Neural cell (in vitro differentiated cells): ENCODE data around the gene CDH12. TPM values are rescaled to one million over a fixed set of nuclear protein-coding genes. Genes with fewer than 3 reads are reported as not detected.
"Not testable (repeated sequence)": the region's sequence is repeated elsewhere in the genome, so short reads cannot be mapped to it uniquely, and the experiment has no call there.

ENCODE experiments used
- H2AFZ ChIP-seq: fragments of 200-600, 300-800 bp; sonication (generic), shearing (Covaris generic); 2 replicates; pipeline ENCODE4 v1.6.0; 2014; ENCODE audit warnings: low read depth, mild to moderate bottlenecking, antibody characterized with exemption, low read length, moderate library complexity
- H3F3A ChIP-seq: fragments of 200-600 bp; shearing (Covaris generic); 2 replicates; pipeline ENCODE4 v1.6.1; 2016; ENCODE audit warnings: mild to moderate bottlenecking, moderate library complexity, mixed read lengths, antibody characterized with exemption, low read length; ENCODE audit not compliant: insufficient read depth, poor library complexity, severe bottlenecking
- H3K27ac ChIP-seq: fragments of 200-600, 300-800 bp; sonication (generic), shearing (Covaris generic); 2 replicates; pipeline ENCODE4 v1.5.1; 2014; ENCODE audit warnings: mild to moderate bottlenecking, low read length, moderate library complexity
- H3K27me3 ChIP-seq: fragments of 300-800, 200-600 bp; sonication (generic), shearing (Covaris generic); 2 replicates; pipeline ENCODE4 v1.6.0; 2014; ENCODE audit warnings: mild to moderate bottlenecking, low read depth, low read length, moderate library complexity; ENCODE audit not compliant: insufficient read depth
- H3K36me3 ChIP-seq: fragments of 300-800, 200-600 bp; sonication (generic), shearing (Covaris generic); 2 replicates; pipeline ENCODE4 v1.5.1; 2014; ENCODE audit warnings: mild to moderate bottlenecking, antibody characterized with exemption, low read length, moderate library complexity; ENCODE audit not compliant: insufficient read depth
- H3K4me2 ChIP-seq: fragments of 300-800, 200-600 bp; sonication (generic), shearing (Covaris generic); 2 replicates; pipeline ENCODE4 v1.6.0; 2014; ENCODE audit warnings: mild to moderate bottlenecking, low read length
- H3K4me3 ChIP-seq: fragments of 300-800, 200-600 bp; sonication (generic), shearing (Covaris generic); 2 replicates; pipeline ENCODE4 v1.5.1; 2014; ENCODE audit warnings: mild to moderate bottlenecking, low read length, moderate library complexity
- H3K79me2 ChIP-seq: fragments of 200-600 bp; shearing (Covaris generic); replicated peaks from 2 replicates; pipeline ENCODE4 v1.6.0; 2014; ENCODE audit warnings: mild to moderate bottlenecking, low read length, moderate library complexity; ENCODE audit not compliant: insufficient read depth
- H3K9ac ChIP-seq: fragments of 300-800, 200-600 bp; sonication (generic), shearing (Covaris generic); 2 replicates; pipeline ENCODE4 v1.6.1; 2016; ENCODE audit warnings: mild to moderate bottlenecking, low read length, mixed read lengths
- H3K9me2 ChIP-seq: fragments of 200-600 bp; shearing (Covaris generic); 2 replicates; pipeline ENCODE4 v1.6.1; 2016; ENCODE audit warnings: mild to moderate bottlenecking, low read length, mixed read lengths; ENCODE audit not compliant: insufficient read depth
- H3K9me3 ChIP-seq: fragments of 200-600, 300-800 bp; sonication (generic), shearing (Covaris generic); 2 replicates; pipeline ENCODE4 v1.6.1; 2016; ENCODE audit warnings: mild to moderate bottlenecking, mixed run types, low read length, moderate library complexity, mixed read lengths
- H4K20me1 ChIP-seq: fragments of 200-600 bp; shearing (Covaris generic); 2 replicates; pipeline ENCODE4 v1.6.1; 2016; ENCODE audit warnings: mild to moderate bottlenecking, mixed run types; ENCODE audit not compliant: insufficient read depth
- polyA plus RNA-seq: library from polyadenylated mRNA; depleted of rRNA; stranded (reverse); fragments of >200 nt; gene quantifications from 2 replicates; pipeline ENCODE4 v1.2.3, GENCODE V29; 2014

Gene CDH12
- polyA plus RNA-seq, 1 donor from 2014 or later: 2.1 TPM

GRCh38 chr5:22187632-22188228 is 665.4 kb downstream of the CDH12 start:
- H3K9me2 ChIP-seq: not testable (repeated sequence)

DNA sequence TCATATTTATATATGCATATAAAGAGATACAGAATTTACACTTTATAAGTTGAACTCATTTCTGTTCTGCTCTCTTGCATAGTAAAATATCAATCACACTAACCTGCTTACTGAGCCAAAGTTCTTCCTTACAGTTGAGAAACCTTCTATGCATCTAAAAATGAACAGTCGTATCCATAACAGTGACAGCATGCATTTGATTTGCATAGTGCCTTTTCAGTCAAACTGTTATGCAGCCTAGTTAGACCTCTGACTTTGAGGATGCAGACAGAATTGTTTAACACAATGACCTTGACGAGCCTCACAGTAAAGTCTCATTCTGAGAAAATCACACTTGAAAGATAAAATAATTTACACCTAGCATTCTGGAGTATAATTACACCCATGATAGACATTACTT is 683.9 kb downstream of the CDH12 start:
- H3K9me2 ChIP-seq, H3K4me2 ChIP-seq, H3K9me3 ChIP-seq, H3K4me3 ChIP-seq, H3K27me3 ChIP-seq, H3F3A ChIP-seq, H3K79me2 ChIP-seq, H4K20me1 ChIP-seq, H3K9ac ChIP-seq, H2AFZ ChIP-seq, H3K27ac ChIP-seq, H3K36me3 ChIP-seq: not testable (repeated sequence)

More at GRCh38 chr5:22187632-22188228, 665.4 kb downstream of the CDH12 start:
- H3K79me2 ChIP-seq, H3K9me3 ChIP-seq, H3K27me3 ChIP-seq, H4K20me1 ChIP-seq, H3F3A ChIP-seq, H3K4me3 ChIP-seq, H3K27ac ChIP-seq, H3K36me3 ChIP-seq, H2AFZ ChIP-seq, H3K4me2 ChIP-seq, H3K9ac ChIP-seq: not testable (repeated sequence)

- H3K4me2 ChIP-seq, H3K9me3 ChIP-seq, H3K27me3 ChIP-seq, H3K9me2 ChIP-seq, H2AFZ ChIP-seq, H3K27ac ChIP-seq, H3K9ac ChIP-seq, H4K20me1 ChIP-seq, H3K4me3 ChIP-seq, H3K36me3 ChIP-seq, H3K79me2 ChIP-seq, H3F3A ChIP-seq: not testable (repeated sequence)
These were observed 684.4 kb downstream of the CDH12 start for GRCh38 chr5:22168704-22169103.

DNA sequence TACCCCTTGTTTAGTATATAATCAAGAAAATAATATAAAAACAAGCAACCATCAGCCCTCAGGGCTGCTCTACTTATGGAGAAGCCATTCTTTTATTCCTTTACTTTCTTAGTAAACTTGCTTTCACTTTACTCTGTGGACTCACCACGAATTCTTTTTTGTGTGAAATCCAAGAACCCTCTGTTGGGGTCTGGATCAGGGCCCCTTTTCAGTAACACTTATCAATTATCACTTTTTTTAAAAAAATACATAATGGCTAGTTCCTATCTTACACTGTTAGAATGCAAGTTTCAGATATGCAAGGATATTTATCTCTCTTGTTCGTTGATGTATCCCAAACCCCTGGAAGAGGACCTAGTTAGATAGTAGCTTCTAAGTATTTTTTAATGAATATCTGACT is 687.2 kb downstream of the CDH12 start:
- H4K20me1 ChIP-seq, H3K27ac ChIP-seq, H3K9me3 ChIP-seq, H3K9me2 ChIP-seq, H3K79me2 ChIP-seq, H3K4me2 ChIP-seq, H2AFZ ChIP-seq, H3K4me3 ChIP-seq, H3K36me3 ChIP-seq, H3K9ac ChIP-seq, H3K27me3 ChIP-seq, H3F3A ChIP-seq: not testable (repeated sequence)

GRCh38 chr5:22164910-22165748 is 688.0 kb downstream of the CDH12 start:
- H3K36me3 ChIP-seq, H3K79me2 ChIP-seq, H3K4me2 ChIP-seq, H3K9ac ChIP-seq, H2AFZ ChIP-seq, H3K9me2 ChIP-seq, H3K4me3 ChIP-seq, H3K9me3 ChIP-seq, H4K20me1 ChIP-seq, H3K27ac ChIP-seq, H3F3A ChIP-seq, H3K27me3 ChIP-seq: not testable (repeated sequence)

DNA sequence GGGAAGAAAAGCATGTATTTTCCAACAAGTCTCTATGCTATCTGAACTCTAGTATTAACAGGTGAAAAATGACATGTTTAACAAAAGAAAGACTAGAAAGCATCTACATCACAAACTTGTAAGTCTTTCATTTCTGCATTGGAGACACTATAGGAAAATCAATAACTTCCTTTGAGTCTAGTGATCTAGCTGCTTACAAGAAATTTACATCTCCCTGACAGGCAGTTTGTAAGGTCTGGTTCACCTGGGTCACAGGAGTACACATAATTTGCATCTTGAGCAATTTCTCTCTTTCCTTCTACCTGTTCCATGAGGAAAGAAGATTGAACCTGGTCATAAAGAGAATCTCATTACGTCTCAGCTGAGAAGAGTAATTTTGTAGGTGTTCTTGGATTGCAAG is 696.2 kb downstream of the CDH12 start:
- not testable (repeated sequence) for H4K20me1 ChIP-seq, H2AFZ ChIP-seq, H3K4me3 ChIP-seq, H3K4me2 ChIP-seq, H3K9ac ChIP-seq, H3K79me2 ChIP-seq, H3F3A ChIP-seq, H3K9me3 ChIP-seq, H3K36me3 ChIP-seq, H3K27me3 ChIP-seq, H3K9me2 ChIP-seq, H3K27ac ChIP-seq

- H3K4me2 ChIP-seq, H3K79me2 ChIP-seq, H4K20me1 ChIP-seq, H3K27me3 ChIP-seq, H2AFZ ChIP-seq, H3K9ac ChIP-seq, H3K27ac ChIP-seq, H3K9me3 ChIP-seq, H3K9me2 ChIP-seq, H3F3A ChIP-seq, H3K36me3 ChIP-seq, H3K4me3 ChIP-seq: not testable (repeated sequence)
These were observed 698.4 kb downstream of the CDH12 start for GRCh38 chr5:22154779-22155178.

- H4K20me1 ChIP-seq, H3K79me2 ChIP-seq, H3K9ac ChIP-seq: not testable (repeated sequence)
These were observed 701.3 kb downstream of the CDH12 start for GRCh38 chr5:22151801-22152200.

More at GRCh38 chr5:22151801-22152200, 701.3 kb downstream of the CDH12 start:
- H3K9me2 ChIP-seq, H3K4me2 ChIP-seq, H3K4me3 ChIP-seq, H3F3A ChIP-seq, H3K27me3 ChIP-seq, H2AFZ ChIP-seq, H3K27ac ChIP-seq, H3K36me3 ChIP-seq, H3K9me3 ChIP-seq: not testable (repeated sequence)
